Subcutaneous adipose tissue (tissue), 4 donors: ENCODE measurements around the gene SNX5. TPM values are rescaled to one million over a fixed set of nuclear protein-coding genes. Genes with fewer than 3 reads are reported as not detected.

Source experiments
- total RNA-seq, 4 donors: library from RNA; depleted of rRNA; stranded (reverse); fragments of >200 nt; gene quantifications; one replicate each; pipeline ENCODE4 v1.1.0, GENCODE V29; 2016
- TF ChIP-seq, protein P1 (sequence below): fragments of 450-650 bp; IDR thresholded peaks from one replicate; pipeline ENCODE4 v1.5.1; 2016; ENCODE audit warnings: low read depth, mild to moderate bottlenecking, control low read depth, antibody characterized with exemption, moderate library complexity

SNX5 gene
- total RNA-seq, 4 donors from 2014 or later = 114 to 169 (median 139) TPM

DNA sequence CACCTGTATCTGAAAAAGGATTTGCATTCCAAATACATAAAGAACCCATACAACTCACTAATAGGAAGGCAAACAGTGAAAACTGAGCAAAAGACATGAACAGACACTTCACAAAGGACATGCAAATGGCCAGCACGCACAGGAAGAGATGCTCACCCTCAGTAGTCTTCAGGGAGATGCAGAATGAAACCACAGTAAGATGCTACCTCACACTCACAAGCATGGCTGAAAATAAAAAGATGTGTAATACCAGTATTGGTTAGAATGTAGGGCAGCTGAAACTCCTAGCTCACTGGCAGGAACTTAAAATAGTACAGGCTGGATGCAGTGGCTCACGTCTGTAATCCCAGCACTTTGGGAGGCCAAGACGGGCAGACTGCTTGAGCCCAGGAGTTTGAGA lies 64.6 kb downstream of the SNX5 start:
- TF ChIP-seq, protein P1, sequence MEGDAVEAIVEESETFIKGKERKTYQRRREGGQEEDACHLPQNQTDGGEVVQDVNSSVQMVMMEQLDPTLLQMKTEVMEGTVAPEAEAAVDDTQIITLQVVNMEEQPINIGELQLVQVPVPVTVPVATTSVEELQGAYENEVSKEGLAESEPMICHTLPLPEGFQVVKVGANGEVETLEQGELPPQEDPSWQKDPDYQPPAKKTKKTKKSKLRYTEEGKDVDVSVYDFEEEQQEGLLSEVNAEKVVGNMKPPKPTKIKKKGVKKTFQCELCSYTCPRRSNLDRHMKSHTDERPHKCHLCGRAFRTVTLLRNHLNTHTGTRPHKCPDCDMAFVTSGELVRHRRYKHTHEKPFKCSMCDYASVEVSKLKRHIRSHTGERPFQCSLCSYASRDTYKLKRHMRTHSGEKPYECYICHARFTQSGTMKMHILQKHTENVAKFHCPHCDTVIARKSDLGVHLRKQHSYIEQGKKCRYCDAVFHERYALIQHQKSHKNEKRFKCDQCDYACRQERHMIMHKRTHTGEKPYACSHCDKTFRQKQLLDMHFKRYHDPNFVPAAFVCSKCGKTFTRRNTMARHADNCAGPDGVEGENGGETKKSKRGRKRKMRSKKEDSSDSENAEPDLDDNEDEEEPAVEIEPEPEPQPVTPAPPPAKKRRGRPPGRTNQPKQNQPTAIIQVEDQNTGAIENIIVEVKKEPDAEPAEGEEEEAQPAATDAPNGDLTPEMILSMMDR = no peak

DNA sequence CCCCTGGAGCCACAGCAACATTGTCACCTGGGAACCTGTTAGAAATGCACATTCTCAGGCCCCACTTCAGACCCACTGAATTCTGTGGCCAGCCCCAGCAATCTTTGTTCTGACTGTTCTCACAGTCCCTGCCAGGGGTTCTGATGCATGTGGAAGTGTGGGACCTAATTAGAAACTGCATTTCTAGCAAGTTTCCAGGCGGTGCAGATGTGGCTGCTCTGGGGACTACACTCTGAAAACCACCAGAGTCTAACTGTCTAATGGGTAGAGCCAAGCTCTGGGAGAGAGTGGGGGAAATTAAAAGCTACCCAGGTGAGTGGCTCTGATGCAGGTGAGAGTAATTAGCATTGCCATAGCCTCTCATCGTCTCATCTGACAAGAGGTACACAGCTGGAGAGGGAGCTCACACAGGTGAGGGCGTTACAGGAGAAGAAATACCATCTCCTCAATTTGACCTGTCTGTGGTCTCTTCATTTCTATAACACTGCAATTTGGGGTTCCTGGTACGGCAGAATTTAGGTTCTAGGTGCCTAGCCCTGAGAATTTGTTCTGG lies 66.0 kb downstream of the SNX5 start:
- TF ChIP-seq, protein P1 = no peak

DNA sequence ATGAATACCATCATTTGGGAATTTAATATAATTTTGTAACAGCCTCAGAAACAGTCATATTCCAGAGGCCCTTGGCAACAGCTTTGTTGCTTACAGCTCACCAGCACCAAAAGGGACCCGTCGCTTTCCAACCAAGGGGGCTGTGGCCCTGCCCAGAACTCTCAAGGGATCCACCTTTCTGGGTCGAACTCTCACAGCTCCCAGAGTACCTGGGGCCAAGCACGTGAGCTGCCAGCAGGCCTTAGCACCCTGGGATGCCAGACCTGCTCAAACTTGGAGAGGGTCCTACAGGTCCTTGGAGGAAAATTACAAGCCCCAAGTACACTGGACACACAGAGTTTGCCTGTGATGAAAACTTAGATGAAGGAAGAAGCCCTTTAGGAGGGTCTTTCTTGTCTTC lies 66.6 kb downstream of the SNX5 start:
- TF ChIP-seq, protein P1 = no peak

DNA sequence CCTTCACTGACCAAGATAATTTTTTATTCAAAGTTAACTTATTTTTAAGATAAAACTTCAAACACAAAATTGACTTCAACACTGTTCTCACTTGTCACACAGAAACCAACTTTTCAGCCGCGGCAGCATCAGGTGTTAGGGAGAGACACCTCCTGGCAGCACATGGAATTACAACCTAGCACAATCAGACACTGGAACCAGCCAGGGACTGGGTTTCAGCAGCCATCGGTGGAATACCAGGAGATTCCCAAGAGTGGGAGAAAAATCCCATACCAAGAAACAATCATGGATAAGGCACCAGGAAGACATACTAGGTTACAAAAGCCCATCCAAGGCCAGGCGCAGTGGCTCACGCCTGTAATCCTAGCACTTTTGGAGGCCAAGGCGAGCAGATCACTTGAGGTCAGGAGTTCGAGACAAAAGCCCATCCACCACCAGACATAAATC lies 70.0 kb downstream of the SNX5 start:
- TF ChIP-seq, protein P1 = no peak

DNA sequence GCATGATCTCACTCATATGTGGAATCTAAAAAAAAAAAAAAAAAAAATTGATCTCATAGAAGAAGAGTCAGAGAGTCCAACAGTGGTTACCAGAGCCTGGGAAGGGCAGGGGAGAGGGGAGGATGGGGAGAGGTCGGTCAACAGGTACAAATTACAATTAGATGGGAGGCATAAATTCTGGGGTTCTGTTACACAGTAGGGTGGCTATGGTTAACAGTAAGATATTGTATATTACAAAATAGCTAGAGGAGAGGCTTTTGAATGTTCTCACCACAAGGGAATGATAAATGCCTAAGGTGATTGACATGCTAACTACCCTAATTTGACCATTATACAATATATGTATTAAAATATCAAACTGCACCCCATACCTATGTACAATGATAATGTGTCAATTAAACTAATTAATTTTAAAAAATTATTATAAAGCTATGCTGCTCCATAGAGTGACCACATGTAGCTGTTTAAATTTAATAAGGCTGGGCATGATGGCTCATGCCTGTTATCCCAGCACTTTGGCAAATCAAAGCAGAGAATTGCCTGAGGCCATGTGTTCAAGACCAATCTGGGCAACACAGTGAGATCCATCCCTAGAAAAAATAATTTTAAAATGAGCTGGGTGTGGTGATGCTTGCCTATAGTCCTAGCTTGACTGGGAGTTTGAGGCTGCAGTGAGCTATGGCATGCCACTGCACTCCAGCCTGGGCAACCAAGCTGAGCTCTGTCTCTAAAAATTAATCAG lies 70.9 kb downstream of the SNX5 start:
- TF ChIP-seq, protein P1 = no peak

DNA sequence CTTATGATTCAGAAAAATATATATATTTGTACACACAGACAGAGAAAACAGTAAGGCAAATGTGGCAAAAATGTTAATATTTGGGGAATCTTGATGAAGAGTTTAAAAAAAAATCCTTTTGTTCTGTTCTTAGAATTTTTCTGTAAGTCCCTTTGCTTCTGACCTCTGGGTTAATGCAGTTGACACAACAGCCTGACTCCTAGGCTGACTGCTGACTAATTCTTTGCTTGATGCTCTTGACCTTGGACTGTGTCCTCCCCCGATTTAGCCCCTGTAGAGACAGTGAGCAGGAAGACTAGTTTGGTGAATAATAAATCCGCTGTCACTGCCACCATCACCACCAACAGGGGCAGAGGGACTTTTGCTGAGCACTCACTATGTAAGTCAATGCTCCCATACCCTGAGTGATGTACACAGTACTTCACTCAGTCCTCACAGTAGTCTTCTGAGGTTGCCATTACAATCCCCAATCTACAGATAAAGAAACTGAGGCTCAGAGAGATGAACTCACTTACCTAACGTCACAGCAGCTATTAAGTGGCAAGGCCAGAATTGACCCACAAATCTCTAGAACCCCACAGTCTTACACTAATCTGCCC lies 71.7 kb downstream of the SNX5 start:
- TF ChIP-seq, protein P1 = no peak

DNA sequence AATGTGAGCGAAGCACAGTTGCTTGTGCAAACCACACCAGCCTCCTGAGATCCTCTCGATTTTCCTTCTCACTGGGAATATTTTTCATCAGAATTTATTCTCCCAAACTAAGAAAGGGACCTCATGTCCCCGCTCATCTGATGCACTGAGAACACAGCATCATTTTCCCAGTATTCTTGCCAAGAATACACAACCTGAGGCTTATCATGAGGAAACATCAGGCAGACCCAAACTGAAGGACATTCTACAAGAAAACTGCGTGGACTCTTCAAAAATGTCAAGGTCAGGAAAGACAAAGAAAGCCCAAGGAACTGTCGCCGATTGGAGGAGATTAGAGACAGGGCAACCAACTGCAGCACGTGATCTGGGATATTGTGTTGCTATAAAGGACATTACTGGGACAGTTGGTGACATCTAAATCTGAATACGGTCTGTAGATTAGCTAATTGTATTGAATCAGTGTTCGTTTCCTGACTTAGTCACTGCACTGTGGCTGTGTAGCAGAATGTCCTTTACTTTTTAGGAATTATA lies 72.3 kb downstream of the SNX5 start:
- TF ChIP-seq, protein P1 = no peak
